HL-60 (cell line): Measurements from ENCODE around the gene PTGDS.

Experiments used
- DNase-seq, 2 experiments: peaks; one replicate each; pipeline ENCODE4 v3.0.0-alpha.2; 2010 to 2020; ENCODE audit warnings: low read depth in 1 of 2, low spot score in 1 of 2
- H3K27ac ChIP-seq: fragments of 250-450 bp; sonication (Bioruptor Pico); replicated peaks from 2 replicates; pipeline ENCODE4 v1.5.1; 2020; ENCODE audit warnings: mild to moderate bottlenecking, moderate library complexity
- H3K27me3 ChIP-seq: fragments of 250-450 bp; sonication (Bioruptor Pico); 2 replicates; pipeline ENCODE4 v1.5.1; 2021; ENCODE audit warnings: mild to moderate bottlenecking, moderate library complexity; ENCODE audit not compliant: insufficient read depth, poor library complexity, severe bottlenecking
- H3K4me3 ChIP-seq: replicated peaks from 2 replicates; pipeline ENCODE4 v1.5.1; 2011; ENCODE audit warnings: mild to moderate bottlenecking, control low read depth, low read length; ENCODE audit not compliant: insufficient read depth
- GABPA ChIP-seq: IDR thresholded peaks from 2 replicates; pipeline ENCODE4 v1.6.1; 2012; ENCODE audit warnings: low read depth
- POLR2AphosphoS5 ChIP-seq: IDR thresholded peaks from 2 replicates; pipeline ENCODE4 v1.6.1; 2012; ENCODE audit warnings: low read depth
- REST ChIP-seq: IDR thresholded peaks from 2 replicates; pipeline ENCODE4 v1.6.1; 2012; ENCODE audit warnings: low read depth; ENCODE audit not compliant: insufficient replicate concordance
- SPI1 ChIP-seq: IDR thresholded peaks from 2 replicates; pipeline ENCODE4 v1.6.1; 2012; ENCODE audit warnings: low read depth, mild to moderate bottlenecking, borderline replicate concordance
- TF ChIP-seq, protein P1 (sequence below): IDR thresholded peaks from one replicate; pipeline ENCODE4 v1.5.1; 2011; ENCODE audit warnings: low read length, control low read depth, inconsistent platforms; ENCODE audit not compliant: insufficient read depth

The PTGDS gene

DNA sequence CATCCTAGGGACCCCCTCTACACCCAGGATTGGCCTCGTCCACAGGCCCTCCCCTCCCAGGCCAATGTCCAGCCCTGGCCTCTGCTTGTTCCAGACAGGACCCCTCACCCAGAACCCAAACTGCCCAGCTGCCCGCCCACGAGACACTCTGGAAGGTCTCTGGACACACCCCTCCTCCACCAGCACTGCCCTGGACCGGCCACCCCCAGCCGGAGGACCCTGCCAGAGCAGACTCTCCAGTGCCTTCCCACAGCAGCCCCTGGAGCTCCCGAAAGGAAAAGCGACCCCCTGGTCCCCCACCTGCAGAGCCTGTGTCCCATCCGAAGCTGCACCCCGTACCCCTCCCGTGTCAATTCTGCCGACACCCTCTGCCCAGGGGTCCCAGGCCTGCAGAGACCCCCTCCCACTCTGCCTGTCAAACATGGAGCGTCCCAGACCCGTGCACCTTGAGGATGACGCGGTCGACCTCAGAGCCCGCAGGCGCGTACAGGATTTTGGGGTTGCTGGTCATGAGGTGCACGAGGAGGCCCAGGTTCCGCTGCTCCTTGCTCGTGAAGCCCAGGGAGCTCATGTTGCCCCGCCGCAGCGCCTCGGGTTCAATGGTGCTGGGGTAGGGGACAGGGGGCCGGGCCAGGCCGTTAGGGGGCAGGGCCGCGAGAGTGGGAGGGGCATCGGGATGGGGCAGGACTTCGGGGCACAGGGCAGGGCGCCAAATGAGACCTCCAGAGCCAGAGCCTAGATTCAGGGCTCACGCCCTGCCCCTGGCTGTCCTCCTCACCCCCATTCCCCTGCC is 42.8 kb downstream of the PTGDS start:
- no peak for DNase-seq
- TF ChIP-seq, protein P1, sequence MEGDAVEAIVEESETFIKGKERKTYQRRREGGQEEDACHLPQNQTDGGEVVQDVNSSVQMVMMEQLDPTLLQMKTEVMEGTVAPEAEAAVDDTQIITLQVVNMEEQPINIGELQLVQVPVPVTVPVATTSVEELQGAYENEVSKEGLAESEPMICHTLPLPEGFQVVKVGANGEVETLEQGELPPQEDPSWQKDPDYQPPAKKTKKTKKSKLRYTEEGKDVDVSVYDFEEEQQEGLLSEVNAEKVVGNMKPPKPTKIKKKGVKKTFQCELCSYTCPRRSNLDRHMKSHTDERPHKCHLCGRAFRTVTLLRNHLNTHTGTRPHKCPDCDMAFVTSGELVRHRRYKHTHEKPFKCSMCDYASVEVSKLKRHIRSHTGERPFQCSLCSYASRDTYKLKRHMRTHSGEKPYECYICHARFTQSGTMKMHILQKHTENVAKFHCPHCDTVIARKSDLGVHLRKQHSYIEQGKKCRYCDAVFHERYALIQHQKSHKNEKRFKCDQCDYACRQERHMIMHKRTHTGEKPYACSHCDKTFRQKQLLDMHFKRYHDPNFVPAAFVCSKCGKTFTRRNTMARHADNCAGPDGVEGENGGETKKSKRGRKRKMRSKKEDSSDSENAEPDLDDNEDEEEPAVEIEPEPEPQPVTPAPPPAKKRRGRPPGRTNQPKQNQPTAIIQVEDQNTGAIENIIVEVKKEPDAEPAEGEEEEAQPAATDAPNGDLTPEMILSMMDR: no peak
- TF ChIP-seq REST (no peak), GABPA (no peak), POLR2AphosphoS5 (no peak), SPI1 (no peak)
- H3K4me3 ChIP-seq: no peak overlapping the region

GRCh38 chr9:137020771-137021567 is 43.7 kb downstream of the PTGDS start:
- no peak overlapping the region for H3K4me3 ChIP-seq
- TF ChIP-seq GABPA (no peak), POLR2AphosphoS5 (no peak), SPI1 (no peak), REST (no peak)
- TF ChIP-seq, protein P1: no peak
- H3K27me3 ChIP-seq: no peaks in the 10 kb centered on the region
- no peak overlapping the region for H3K27ac ChIP-seq
- DNase-seq: no peak

More for the DNA sequence above, 42.8 kb downstream of the PTGDS start:
- H3K27me3 ChIP-seq: no peaks in the 10 kb centered on the region
- no peak overlapping the region for H3K27ac ChIP-seq

GRCh38 chr9:137021568-137021978 is 44.3 kb downstream of the PTGDS start:
- TF ChIP-seq, protein P1: no peak
- no peak for TF ChIP-seq REST
- no peak for TF ChIP-seq GABPA
- TF ChIP-seq POLR2AphosphoS5: no peak
- no peak for DNase-seq
- no peak overlapping the region for H3K4me3 ChIP-seq
- H3K27me3 ChIP-seq: no peaks in the 10 kb centered on the region
- H3K27ac ChIP-seq: no peak overlapping the region
